Neural cell (in vitro differentiated cells): ENCODE data around the gene CYSRT1. TPM values are rescaled to one million over a fixed set of nuclear protein-coding genes. Genes with fewer than 3 reads are reported as not detected.

Experiments
- H2AFZ ChIP-seq: fragments of 200-600, 300-800 bp; sonication (generic), shearing (Covaris generic); 2 replicates; pipeline ENCODE4 v1.6.0; 2014; ENCODE audit warnings: low read depth, mild to moderate bottlenecking, antibody characterized with exemption, low read length, moderate library complexity
- H3F3A ChIP-seq: fragments of 200-600 bp; shearing (Covaris generic); 2 replicates; pipeline ENCODE4 v1.6.1; 2016; ENCODE audit warnings: mild to moderate bottlenecking, moderate library complexity, mixed read lengths, antibody characterized with exemption, low read length; ENCODE audit not compliant: insufficient read depth, poor library complexity, severe bottlenecking
- H3K27ac ChIP-seq: fragments of 200-600, 300-800 bp; sonication (generic), shearing (Covaris generic); 2 replicates; pipeline ENCODE4 v1.5.1; 2014; ENCODE audit warnings: mild to moderate bottlenecking, low read length, moderate library complexity
- H3K27me3 ChIP-seq: fragments of 300-800, 200-600 bp; sonication (generic), shearing (Covaris generic); 2 replicates; pipeline ENCODE4 v1.6.0; 2014; ENCODE audit warnings: mild to moderate bottlenecking, low read depth, low read length, moderate library complexity; ENCODE audit not compliant: insufficient read depth
- H3K36me3 ChIP-seq: fragments of 300-800, 200-600 bp; sonication (generic), shearing (Covaris generic); 2 replicates; pipeline ENCODE4 v1.5.1; 2014; ENCODE audit warnings: mild to moderate bottlenecking, antibody characterized with exemption, low read length, moderate library complexity; ENCODE audit not compliant: insufficient read depth
- H3K4me2 ChIP-seq: fragments of 300-800, 200-600 bp; sonication (generic), shearing (Covaris generic); 2 replicates; pipeline ENCODE4 v1.6.0; 2014; ENCODE audit warnings: mild to moderate bottlenecking, low read length
- H3K4me3 ChIP-seq: fragments of 300-800, 200-600 bp; sonication (generic), shearing (Covaris generic); 2 replicates; pipeline ENCODE4 v1.5.1; 2014; ENCODE audit warnings: mild to moderate bottlenecking, low read length, moderate library complexity
- H3K79me2 ChIP-seq: fragments of 200-600 bp; shearing (Covaris generic); replicated peaks from 2 replicates; pipeline ENCODE4 v1.6.0; 2014; ENCODE audit warnings: mild to moderate bottlenecking, low read length, moderate library complexity; ENCODE audit not compliant: insufficient read depth
- H3K9ac ChIP-seq: fragments of 300-800, 200-600 bp; sonication (generic), shearing (Covaris generic); 2 replicates; pipeline ENCODE4 v1.6.1; 2016; ENCODE audit warnings: mild to moderate bottlenecking, low read length, mixed read lengths
- H3K9me2 ChIP-seq: fragments of 200-600 bp; shearing (Covaris generic); 2 replicates; pipeline ENCODE4 v1.6.1; 2016; ENCODE audit warnings: mild to moderate bottlenecking, low read length, mixed read lengths; ENCODE audit not compliant: insufficient read depth
- H3K9me3 ChIP-seq: fragments of 200-600, 300-800 bp; sonication (generic), shearing (Covaris generic); 2 replicates; pipeline ENCODE4 v1.6.1; 2016; ENCODE audit warnings: mild to moderate bottlenecking, mixed run types, low read length, moderate library complexity, mixed read lengths
- H4K20me1 ChIP-seq: fragments of 200-600 bp; shearing (Covaris generic); 2 replicates; pipeline ENCODE4 v1.6.1; 2016; ENCODE audit warnings: mild to moderate bottlenecking, mixed run types; ENCODE audit not compliant: insufficient read depth
- CTCF ChIP-seq: fragments of 450-650 bp; IDR thresholded peaks from 2 replicates; pipeline ENCODE4 v1.5.1; 2014; ENCODE audit warnings: antibody characterized with exemption, mild to moderate bottlenecking, moderate library complexity; ENCODE audit not compliant: poor library complexity, severe bottlenecking
- EP300 ChIP-seq: fragments of 450-650 bp; conservative IDR thresholded peaks from 2 replicates; pipeline ENCODE4 v1.6.1; 2014; ENCODE audit warnings: antibody characterized with exemption, mild to moderate bottlenecking, moderate library complexity; ENCODE audit not compliant: poor library complexity, severe bottlenecking
- EZH2 ChIP-seq: fragments of 200-600, 300-800 bp; shearing (Covaris generic), sonication (generic); IDR thresholded peaks from 2 replicates; pipeline ENCODE4 v1.6.1; 2014; ENCODE audit warnings: antibody characterized with exemption, low read length, borderline replicate concordance, mild to moderate bottlenecking; ENCODE audit not compliant: insufficient read depth, poor library complexity, severe bottlenecking
- MXI1 ChIP-seq: fragments of 450-650 bp; conservative IDR thresholded peaks from 2 replicates; pipeline ENCODE4 v1.6.1; 2014; ENCODE audit warnings: antibody characterized with exemption, mild to moderate bottlenecking; ENCODE audit not compliant: poor library complexity, severe bottlenecking
- POLR2AphosphoS5 ChIP-seq: IDR thresholded peaks from 2 replicates; pipeline ENCODE4 v1.6.1; 2012
- RAD21 ChIP-seq: fragments of 450-650 bp; conservative IDR thresholded peaks from 2 replicates; pipeline ENCODE4 v1.6.1; 2014; ENCODE audit warnings: antibody characterized with exemption, mild to moderate bottlenecking, moderate library complexity
- REST ChIP-seq: IDR thresholded peaks from 2 replicates; pipeline ENCODE4 v1.6.1; 2012; ENCODE audit warnings: borderline replicate concordance
- SMC3 ChIP-seq: fragments of 450-650 bp; conservative IDR thresholded peaks from 2 replicates; pipeline ENCODE4 v1.6.1; 2014; ENCODE audit warnings: antibody characterized with exemption, mild to moderate bottlenecking, moderate library complexity; ENCODE audit not compliant: poor library complexity
- TAF1 ChIP-seq: IDR thresholded peaks from 2 replicates; pipeline ENCODE4 v1.6.1; 2012; ENCODE audit warnings: low read depth
- polyA plus RNA-seq: library from polyadenylated mRNA; depleted of rRNA; stranded (reverse); fragments of >200 nt; gene quantifications from 2 replicates; pipeline ENCODE4 v1.2.3, GENCODE V29; 2014

CYSRT1 gene
- polyA plus RNA-seq, 1 donor from 2014 or later: 3.3 TPM

- no peak for TF ChIP-seq RAD21
- TF ChIP-seq TAF1: no peak
- TF ChIP-seq REST: no peak
- TF ChIP-seq POLR2AphosphoS5: no peak
- TF ChIP-seq EP300: no peak
- no peak for TF ChIP-seq EZH2
- no peak for TF ChIP-seq SMC3
- TF ChIP-seq MXI1: no peak
- no peak for TF ChIP-seq CTCF
- H2AFZ ChIP-seq: peak overlapping the region; percentile 69
- H3K79me2 ChIP-seq: peaks cover 14% of the 10 kb centered on the region
- H3K4me2 ChIP-seq: peak overlapping the region; percentile 95
- H3F3A ChIP-seq: no peaks in the 10 kb centered on the region
- H3K9me2 ChIP-seq: no peaks in the 10 kb centered on the region
- no peaks in the 10 kb centered on the region for H3K9me3 ChIP-seq
- H3K9ac ChIP-seq: peak overlapping the region; percentile 85
- peak overlapping the region; percentile 98 for H3K4me3 ChIP-seq
- H3K36me3 ChIP-seq: no peaks in the 10 kb centered on the region
- H4K20me1 ChIP-seq: no peaks in the 10 kb centered on the region
- H3K27me3 ChIP-seq: no peaks in the 10 kb centered on the region
- H3K27ac ChIP-seq: peak overlapping the region; percentile 76
Measured at GRCh38 chr9:137188086-137188489, 36.9 kb upstream of the CYSRT1 start.

- Histone ChIP-seq H3K9me3 (no peaks in the 10 kb centered on the region), H3K36me3 (no peaks in the 10 kb centered on the region), H3K27ac (peak within 1 kb of the TSS; percentile 76), H3K4me2 (peak within 1 kb of the TSS; percentile 95), H3K27me3 (no peaks in the 10 kb centered on the region), H2AFZ (peak within 1 kb of the TSS; percentile 69), H3F3A (no peaks in the 10 kb centered on the region), H4K20me1 (no peaks in the 10 kb centered on the region), H3K9me2 (no peaks in the 10 kb centered on the region), H3K9ac (peak within 1 kb of the TSS; percentile 85), H3K79me2 (peaks cover 14% of the 10 kb centered on the region), H3K4me3 (peak within 1 kb of the TSS; percentile 98)
- peak; percentile 44 for TF ChIP-seq TAF1
- TF ChIP-seq REST: peak; percentile 66
- TF ChIP-seq CTCF: peak; percentile 46
- TF ChIP-seq EP300: peak; percentile 79
- TF ChIP-seq SMC3: peak; percentile 51
- TF ChIP-seq RAD21: peak; percentile 27
- TF ChIP-seq EZH2: no peak
- TF ChIP-seq POLR2AphosphoS5: no peak
- peak; percentile 93 for TF ChIP-seq MXI1
Measured at GRCh38 chr9:137188490-137189296, 36.3 kb upstream of the CYSRT1 start, which contains the start of the genes ANAPC2 and SSNA1. Gene ANAPC2 (minus strand): TSS chr9:137188560. CDS start chr9:137188532, 28 bp downstream. Gene SSNA1 (plus strand): TSS chr9:137188676. CDS start chr9:137188727, 51 bp downstream.
